Neural progenitor cell (in vitro differentiated cells): Measurements from ENCODE around the gene WDR12.
"Not testable (repeated sequence)": the region's sequence is repeated elsewhere in the genome, so short reads cannot be mapped to it uniquely, and the experiment has no call there.

ENCODE experiments used
- CTCF ChIP-seq: fragments of 200-600 bp; sonication (generic); IDR thresholded peaks from 2 replicates; pipeline ENCODE4 v1.5.1; 2017; ENCODE audit warnings: antibody characterized with exemption, mild to moderate bottlenecking
- EZH2 ChIP-seq: fragments of 200-600 bp; sonication (generic); IDR thresholded peaks from 2 replicates; pipeline ENCODE4 v1.6.1; 2017; ENCODE audit warnings: antibody characterized with exemption, mild to moderate bottlenecking, moderate library complexity

DNA sequence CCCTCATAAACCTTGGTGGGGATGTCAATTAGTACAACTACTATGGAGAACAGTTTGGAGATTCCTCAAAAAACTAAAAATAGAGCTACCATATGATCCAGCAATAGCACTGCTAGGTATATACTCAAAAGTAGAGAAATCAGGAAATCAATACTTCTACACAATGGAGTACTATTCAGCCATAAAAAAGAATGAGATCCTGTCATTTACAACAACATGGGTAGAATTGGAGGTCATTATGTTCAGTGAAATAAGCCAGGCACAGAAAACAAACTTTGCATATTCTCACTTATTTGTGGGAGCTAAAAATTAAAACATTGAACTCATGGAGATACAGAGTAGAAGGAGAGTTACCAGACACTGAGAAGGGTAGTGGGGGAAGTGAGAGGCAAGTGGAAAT is 6.0 kb downstream of the WDR12 start:
- not testable (repeated sequence) for TF ChIP-seq CTCF, EZH2
